HG03139 (cell line): ENCODE measurements around the gene VDAC1.

ENCODE experiments used
- ATAC-seq: cut with Tn5 transposase; IDR thresholded peaks from one replicate; pipeline ENCODE4 v1.9.1; 2021; ENCODE audit not compliant: unreplicated experiment

VDAC1 gene

GRCh38 chr5:133927300-133928180 is 77.2 kb downstream of the VDAC1 start:
- ATAC-seq: no peak

DNA sequence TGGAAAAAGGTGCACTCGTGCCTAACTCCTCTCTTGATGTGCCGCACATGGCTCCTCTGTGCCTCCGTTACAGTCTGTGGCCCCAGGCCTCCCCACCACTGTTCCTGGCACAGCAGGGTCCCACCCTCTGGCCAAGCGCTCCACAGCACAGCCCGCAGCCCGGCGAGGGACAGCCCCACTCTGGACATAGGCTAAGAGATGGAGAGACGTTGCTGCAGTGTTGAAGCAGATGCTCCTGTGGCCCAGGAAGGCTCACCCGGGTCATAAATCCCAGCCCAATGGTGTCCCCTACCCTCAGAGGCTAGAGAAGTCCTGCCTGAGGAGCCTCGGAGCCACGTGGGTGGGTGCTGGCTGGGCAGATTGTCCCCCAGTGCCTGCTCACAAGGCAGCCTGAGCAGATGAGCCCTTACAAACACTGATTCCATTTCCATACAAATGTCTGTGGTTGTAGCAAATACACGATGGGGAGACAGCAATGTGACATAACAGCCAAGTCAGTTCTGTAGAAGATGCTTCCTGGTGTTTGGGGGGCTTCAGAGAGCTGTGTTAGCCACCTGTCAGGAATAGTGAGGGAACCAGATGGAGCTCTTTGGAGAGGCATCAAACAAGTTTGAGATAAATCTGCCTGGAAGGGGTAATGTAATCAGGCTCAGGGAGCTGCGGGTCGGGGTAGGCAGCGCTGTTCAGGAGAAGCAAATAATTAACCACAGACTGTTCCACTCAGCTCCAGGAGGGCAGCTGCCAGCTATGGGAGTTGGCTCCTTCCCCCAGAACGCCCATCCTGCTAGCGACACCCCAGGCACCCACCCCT is 78.1 kb downstream of the VDAC1 start:
- no peak for ATAC-seq

DNA sequence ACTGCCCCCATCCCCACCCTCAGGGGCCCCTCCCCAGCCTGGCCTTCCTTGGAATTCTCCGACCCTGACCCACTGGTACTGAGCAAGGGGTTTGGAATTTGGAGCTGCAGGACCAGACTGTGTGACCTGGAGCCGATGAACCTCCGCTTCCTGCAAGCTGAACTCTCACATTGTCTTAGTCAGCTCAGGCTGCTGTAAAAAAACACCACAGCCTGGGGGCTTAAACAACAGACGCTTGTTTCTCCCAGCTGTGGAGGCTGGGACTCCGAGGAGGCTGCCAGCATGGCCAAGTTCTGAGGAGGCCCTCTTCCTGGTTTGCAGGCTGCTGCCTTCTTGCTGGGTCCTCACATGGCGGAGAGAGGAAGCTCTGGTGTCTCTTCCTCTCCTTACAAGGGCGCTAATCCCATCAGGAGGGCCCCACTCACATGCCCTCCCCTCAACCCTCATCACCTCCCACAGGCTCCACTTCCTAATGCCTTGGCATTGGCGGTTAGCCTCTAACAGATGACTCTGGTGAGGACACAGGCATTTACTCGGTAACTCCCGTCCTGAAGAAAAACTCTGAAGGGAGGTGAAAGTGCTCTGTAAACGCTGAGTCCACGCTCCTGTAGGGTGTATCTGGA is 78.8 kb downstream of the VDAC1 start:
- ATAC-seq: no peak

DNA sequence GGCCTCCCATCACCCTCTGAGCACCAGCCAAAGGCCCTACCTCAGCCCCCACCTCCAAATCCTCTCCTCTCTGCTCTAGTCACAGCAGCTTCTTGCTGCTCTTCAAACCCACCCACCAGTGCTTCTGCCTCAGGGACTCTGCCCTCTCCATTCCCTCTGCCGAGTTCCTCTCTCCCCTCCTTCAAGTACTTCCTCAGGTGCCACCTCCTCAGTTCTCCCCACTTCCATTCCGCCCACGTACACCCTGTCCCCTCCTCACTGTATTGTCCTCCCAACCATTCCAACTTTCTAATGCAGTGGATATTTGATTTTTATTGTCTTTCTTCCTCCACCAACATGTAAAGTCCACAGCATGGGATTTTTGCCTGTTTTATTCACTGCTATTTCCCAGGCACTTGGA is 79.5 kb downstream of the VDAC1 start:
- no peak for ATAC-seq

- ATAC-seq: no peak
Observed at GRCh38 chr5:133924221-133924920, 80.4 kb downstream of the VDAC1 start.

DNA sequence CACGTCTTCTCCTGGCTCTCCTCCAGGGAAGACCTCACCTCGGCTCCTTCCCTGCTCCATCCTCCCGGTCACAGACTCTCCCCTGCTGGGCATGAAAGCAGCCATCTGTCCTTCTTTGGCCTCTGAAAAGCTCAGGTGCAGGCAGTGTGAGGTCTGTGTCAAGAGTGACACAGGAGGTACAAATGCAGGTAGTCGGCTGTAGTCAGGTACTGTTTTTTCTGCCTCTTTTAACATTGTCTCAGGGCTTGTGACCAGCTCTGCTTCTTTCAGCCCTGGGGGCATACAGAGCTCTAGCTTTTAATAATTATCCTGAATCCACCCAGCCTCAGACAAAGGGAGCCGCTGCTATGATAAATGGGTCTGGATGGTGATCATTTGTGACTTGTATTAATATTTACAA is 82.8 kb downstream of the VDAC1 start:
- no peak for ATAC-seq
